Panc1 (cell line): ENCODE data around the gene GPATCH8. TPM values are rescaled to one million over a fixed set of nuclear protein-coding genes. Genes with fewer than 3 reads are reported as not detected.

ENCODE experiments used
- ATAC-seq: fragments of 200-7000 bp; cut with Tn5 transposase; 2 replicates; pipeline ENCODE4 v1.9.1; 2020; ENCODE audit warnings: mild to moderate bottlenecking, moderate library complexity
- BruUV-seq: library from RNA; stranded (reverse); fragments of 400-500 nt; replicated peaks from 2 replicates; lab custom pipeline; 2021; lab: Mats Ljungman, UMichigan
- CTCF ChIA-PET: fragments of 300-600 bp; sonication (Branson Sonifier 250); formaldehyde crosslinking; loops from one replicate; lab custom pipeline; 2022; ENCODE audit warnings: antibody characterized with exemption; lab: Charles Lee
- POLR2A ChIA-PET: fragments of 300-600 bp; sonication (Branson Sonifier 250); formaldehyde crosslinking; loops from one replicate; lab custom pipeline; 2022; ENCODE audit warnings: antibody characterized with exemption; lab: Charles Lee
- DNase-seq: peaks from one replicate; pipeline ENCODE4 v3.0.0-alpha.2; 2010; ENCODE audit warnings: low read depth, low spot score
- H3K27ac ChIP-seq: 2 replicates; pipeline ENCODE4 v1.5.1; 2011; ENCODE audit warnings: mild to moderate bottlenecking, low read length, inconsistent platforms
- H3K27me3 ChIP-seq: fragments of 200-500 bp; sonication (Bioruptor generic); 2 replicates; pipeline ENCODE4 v1.6.0; 2014; ENCODE audit warnings: low read length, inconsistent platforms; ENCODE audit not compliant: control insufficient read depth, insufficient read depth
- H3K36me3 ChIP-seq: fragments of 200-500 bp; sonication (Bioruptor generic); 2 replicates; pipeline ENCODE4 v1.5.1; 2014; ENCODE audit warnings: inconsistent platforms, mild to moderate bottlenecking, low read length, moderate library complexity; ENCODE audit not compliant: control insufficient read depth, insufficient read depth
- H3K4me1 ChIP-seq: 2 replicates; pipeline ENCODE4 v1.5.1; 2011; ENCODE audit warnings: inconsistent platforms, mild to moderate bottlenecking, low read length, moderate library complexity; ENCODE audit not compliant: control insufficient read depth, insufficient read depth
- H3K4me3 ChIP-seq, 2 experiments: 2 replicates each; pipeline ENCODE4 v1.5.1; 2011 to 2012; ENCODE audit warnings: low read depth in 2 of 2, low read length in 2 of 2, mild to moderate bottlenecking in 2 of 2, inconsistent platforms in 1 of 2, moderate library complexity in 1 of 2
- H3K9me3 ChIP-seq: fragments of 200-500 bp; sonication (Bioruptor generic); 2 replicates; pipeline ENCODE4 v1.5.1; 2014; ENCODE audit warnings: low read depth, mild to moderate bottlenecking, inconsistent platforms, low read length, moderate library complexity; ENCODE audit not compliant: control insufficient read depth, insufficient read depth
- POLR2AphosphoS5 ChIP-seq: IDR thresholded peaks from 2 replicates; pipeline ENCODE4 v1.6.1; 2012; ENCODE audit warnings: mild to moderate bottlenecking, low read depth, low read length, moderate library complexity
- SIN3A ChIP-seq: IDR thresholded peaks from 2 replicates; pipeline ENCODE4 v1.6.1; 2012; ENCODE audit warnings: low read depth, mild to moderate bottlenecking, low read length, moderate library complexity, borderline replicate concordance; ENCODE audit not compliant: insufficient read depth
- TCF7L2 ChIP-seq: IDR thresholded peaks from 2 replicates; pipeline ENCODE4 v1.6.1; 2011; ENCODE audit warnings: mild to moderate bottlenecking, low read depth, low read length, inconsistent platforms
- in situ Hi-C: cut with HindIII; loops from 2 replicates; pipeline ENCODE4 v1.10.0; 2016; ENCODE audit warnings: low sequenced_read_pairs, low pct_unique_long_range_greater_than_20kb
- intact Hi-C: fragments of 100-400 bp; cut with micrococcal nuclease; formaldehyde crosslinking; loops from one replicate; pipeline ENCODE4 v1.10.0; 2022; ENCODE audit not compliant: unreplicated experiment
- total RNA-seq: library from RNA; stranded (reverse); gene quantifications from one replicate; pipeline ENCODE4 v1.2.1, GENCODE V29; 2021; ENCODE audit not compliant: unreplicated experiment
- TF ChIP-seq, protein P1 (sequence below), 2 experiments: IDR thresholded peaks; 2 replicates each; pipeline ENCODE4 v1.6.1; 2011 to 2012; ENCODE audit warnings: low read depth in 2 of 2, control low read depth in 1 of 2, low read length in 1 of 2, mild to moderate bottlenecking in 1 of 2, moderate library complexity in 1 of 2; ENCODE audit not compliant: insufficient read depth in 1 of 2
- TF ChIP-seq, protein P2 (sequence below): fragments of 450-650 bp; IDR thresholded peaks from 2 replicates; pipeline ENCODE4 v1.5.1; 2017; ENCODE audit warnings: mild to moderate bottlenecking

The GPATCH8 gene
- total RNA-seq, 1 experiment from 2014 or later: 30.8 TPM

DNA sequence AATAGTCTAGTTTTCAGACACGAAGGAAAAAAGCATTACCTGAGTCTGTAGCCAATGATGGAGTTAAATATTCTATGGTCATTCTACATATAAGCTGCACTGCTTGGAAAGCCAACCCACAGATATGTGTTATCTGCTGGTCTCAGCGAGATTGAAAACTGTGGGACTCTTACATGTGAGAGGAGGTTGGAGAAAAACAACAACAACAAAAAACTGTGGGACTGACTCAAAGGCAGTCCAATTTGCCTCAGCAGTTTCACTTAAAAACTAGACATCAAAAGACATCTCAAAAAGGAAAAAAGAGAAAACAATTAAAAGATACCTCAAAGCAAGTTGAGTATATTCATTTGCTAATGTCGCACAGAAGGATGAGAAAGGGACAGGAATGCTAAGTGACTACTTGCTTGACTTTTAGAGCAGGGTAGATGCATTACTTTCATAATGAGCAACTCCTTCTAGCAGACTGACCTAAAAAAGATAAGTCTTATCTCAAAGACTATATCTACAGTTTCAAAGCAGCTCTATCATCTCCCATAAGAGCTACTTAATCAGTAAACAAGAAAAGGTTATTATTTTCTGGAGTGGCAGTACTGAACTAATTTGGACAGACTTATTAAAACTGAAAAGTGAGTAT is 78.3 kb downstream of the GPATCH8 start:
- Histone ChIP-seq H3K4me1 (no peaks in the 10 kb centered on the region), H3K36me3 (peaks cover 9% of the 10 kb centered on the region), H3K4me3 (no peak overlapping the region), H3K27me3 (no peaks in the 10 kb centered on the region), H3K9me3 (no peaks in the 10 kb centered on the region), H3K27ac (no peak overlapping the region)
- intact Hi-C loops (no loop called here), in situ Hi-C loops (no loop called here)
- ChIA-PET POLR2A (no interaction called here), CTCF (no interaction called here)
- no TSS peak for BruUV-seq
- TF ChIP-seq TCF7L2 (no peak), POLR2AphosphoS5 (no peak), SIN3A (no peak)
- TF ChIP-seq, protein P1, sequence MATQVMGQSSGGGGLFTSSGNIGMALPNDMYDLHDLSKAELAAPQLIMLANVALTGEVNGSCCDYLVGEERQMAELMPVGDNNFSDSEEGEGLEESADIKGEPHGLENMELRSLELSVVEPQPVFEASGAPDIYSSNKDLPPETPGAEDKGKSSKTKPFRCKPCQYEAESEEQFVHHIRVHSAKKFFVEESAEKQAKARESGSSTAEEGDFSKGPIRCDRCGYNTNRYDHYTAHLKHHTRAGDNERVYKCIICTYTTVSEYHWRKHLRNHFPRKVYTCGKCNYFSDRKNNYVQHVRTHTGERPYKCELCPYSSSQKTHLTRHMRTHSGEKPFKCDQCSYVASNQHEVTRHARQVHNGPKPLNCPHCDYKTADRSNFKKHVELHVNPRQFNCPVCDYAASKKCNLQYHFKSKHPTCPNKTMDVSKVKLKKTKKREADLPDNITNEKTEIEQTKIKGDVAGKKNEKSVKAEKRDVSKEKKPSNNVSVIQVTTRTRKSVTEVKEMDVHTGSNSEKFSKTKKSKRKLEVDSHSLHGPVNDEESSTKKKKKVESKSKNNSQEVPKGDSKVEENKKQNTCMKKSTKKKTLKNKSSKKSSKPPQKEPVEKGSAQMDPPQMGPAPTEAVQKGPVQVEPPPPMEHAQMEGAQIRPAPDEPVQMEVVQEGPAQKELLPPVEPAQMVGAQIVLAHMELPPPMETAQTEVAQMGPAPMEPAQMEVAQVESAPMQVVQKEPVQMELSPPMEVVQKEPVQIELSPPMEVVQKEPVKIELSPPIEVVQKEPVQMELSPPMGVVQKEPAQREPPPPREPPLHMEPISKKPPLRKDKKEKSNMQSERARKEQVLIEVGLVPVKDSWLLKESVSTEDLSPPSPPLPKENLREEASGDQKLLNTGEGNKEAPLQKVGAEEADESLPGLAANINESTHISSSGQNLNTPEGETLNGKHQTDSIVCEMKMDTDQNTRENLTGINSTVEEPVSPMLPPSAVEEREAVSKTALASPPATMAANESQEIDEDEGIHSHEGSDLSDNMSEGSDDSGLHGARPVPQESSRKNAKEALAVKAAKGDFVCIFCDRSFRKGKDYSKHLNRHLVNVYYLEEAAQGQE (IDR thresholded peaks at IDR 0.05; ENCODE audit: insufficient read depth in 1 of 2, low read depth in 2 of 2, low read length in 1 of 2): no peak
- TF ChIP-seq, protein P2, sequence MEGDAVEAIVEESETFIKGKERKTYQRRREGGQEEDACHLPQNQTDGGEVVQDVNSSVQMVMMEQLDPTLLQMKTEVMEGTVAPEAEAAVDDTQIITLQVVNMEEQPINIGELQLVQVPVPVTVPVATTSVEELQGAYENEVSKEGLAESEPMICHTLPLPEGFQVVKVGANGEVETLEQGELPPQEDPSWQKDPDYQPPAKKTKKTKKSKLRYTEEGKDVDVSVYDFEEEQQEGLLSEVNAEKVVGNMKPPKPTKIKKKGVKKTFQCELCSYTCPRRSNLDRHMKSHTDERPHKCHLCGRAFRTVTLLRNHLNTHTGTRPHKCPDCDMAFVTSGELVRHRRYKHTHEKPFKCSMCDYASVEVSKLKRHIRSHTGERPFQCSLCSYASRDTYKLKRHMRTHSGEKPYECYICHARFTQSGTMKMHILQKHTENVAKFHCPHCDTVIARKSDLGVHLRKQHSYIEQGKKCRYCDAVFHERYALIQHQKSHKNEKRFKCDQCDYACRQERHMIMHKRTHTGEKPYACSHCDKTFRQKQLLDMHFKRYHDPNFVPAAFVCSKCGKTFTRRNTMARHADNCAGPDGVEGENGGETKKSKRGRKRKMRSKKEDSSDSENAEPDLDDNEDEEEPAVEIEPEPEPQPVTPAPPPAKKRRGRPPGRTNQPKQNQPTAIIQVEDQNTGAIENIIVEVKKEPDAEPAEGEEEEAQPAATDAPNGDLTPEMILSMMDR: no peak
- DNase-seq: no peak
- no peak for ATAC-seq

DNA sequence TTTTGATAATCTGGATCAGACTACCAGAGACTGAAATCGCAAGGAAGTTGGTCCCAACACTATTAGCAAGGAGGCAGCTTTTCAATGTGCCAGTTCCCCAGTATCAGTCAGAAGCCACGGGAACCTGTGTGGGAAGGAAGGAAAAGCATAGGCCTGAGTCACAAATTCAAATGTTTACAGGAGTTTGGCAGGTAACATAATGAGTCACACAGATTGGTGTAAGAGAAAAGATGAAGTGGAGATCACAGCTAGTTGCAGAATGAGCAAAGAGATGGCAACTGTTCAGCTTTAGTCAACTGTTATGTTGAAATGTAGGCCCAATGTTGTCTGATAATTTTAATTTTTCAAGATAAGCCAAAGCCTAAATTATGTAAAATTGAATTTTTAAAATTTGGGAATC is 85.7 kb downstream of the GPATCH8 start:
- in situ Hi-C loops (no loop called here), intact Hi-C loops (no loop called here)
- ChIA-PET POLR2A (no interaction called here), CTCF (no interaction called here)
- H3K27me3 ChIP-seq: no peaks in the 10 kb centered on the region
- no peak for TF ChIP-seq TCF7L2
- TF ChIP-seq POLR2AphosphoS5: no peak
- TF ChIP-seq SIN3A: no peak
- TF ChIP-seq, protein P2: no peak
- TF ChIP-seq, protein P1 (IDR thresholded peaks at IDR 0.05; ENCODE audit: insufficient read depth in 1 of 2, low read depth in 2 of 2, low read length in 1 of 2): no peak
- ATAC-seq: no peak
- H3K36me3 ChIP-seq: peaks cover 5% of the 10 kb centered on the region; the same call in 1 of the 2 replicates
- H3K27ac ChIP-seq: no peak overlapping the region
- peak; percentile 41 for DNase-seq
- H3K4me1 ChIP-seq: no peaks in the 10 kb centered on the region
- H3K9me3 ChIP-seq: no peaks in the 10 kb centered on the region
- no peak overlapping the region for H3K4me3 ChIP-seq
- BruUV-seq: no TSS peak
